HEK293 (cell line): Measurements from ENCODE around the gene TCF7L1.

Experiments used
- KLF10 ChIP-seq: fragments of 450-650 bp; IDR thresholded peaks from 2 replicates; pipeline ENCODE4 v1.5.1; 2018; ENCODE audit warnings: missing biosample characterization, mild to moderate bottlenecking, missing genetic modification characterization
- PRDM1 ChIP-seq: fragments of 450-650 bp; formaldehyde crosslinking; IDR thresholded peaks from 2 replicates; pipeline ENCODE4; 2016; ENCODE audit warnings: missing biosample characterization, missing genetic modification characterization
- ZBTB21 ChIP-seq: fragments of 450-650 bp; formaldehyde crosslinking; IDR thresholded peaks from 2 replicates; pipeline ENCODE4 v1.5.1; 2017; ENCODE audit warnings: missing biosample characterization, missing genetic modification characterization
- ZFP41 ChIP-seq: fragments of 450-650 bp; formaldehyde crosslinking; IDR thresholded peaks from 2 replicates; pipeline ENCODE4 v1.5.1; 2016; ENCODE audit warnings: missing biosample characterization, missing genetic modification characterization, borderline replicate concordance
- ZNF132 ChIP-seq: fragments of 450-650 bp; formaldehyde crosslinking; IDR thresholded peaks from 2 replicates; pipeline ENCODE4 v1.5.1; 2017; ENCODE audit warnings: missing biosample characterization, missing genetic modification characterization, borderline replicate concordance
- ZNF133 ChIP-seq: fragments of 450-650 bp; formaldehyde crosslinking; IDR thresholded peaks from 2 replicates; pipeline ENCODE4 v1.5.1; 2016; ENCODE audit warnings: missing biosample characterization, missing genetic modification characterization
- ZNF140 ChIP-seq: fragments of 450-650 bp; formaldehyde crosslinking; IDR thresholded peaks from 2 replicates; pipeline ENCODE4 v1.5.1; 2016; ENCODE audit warnings: missing biosample characterization, missing genetic modification characterization
- ZNF2 ChIP-seq: fragments of 450-650 bp; formaldehyde crosslinking; IDR thresholded peaks from 2 replicates; pipeline ENCODE4 v1.5.1; 2016; ENCODE audit warnings: missing biosample characterization, missing genetic modification characterization
- ZNF24 ChIP-seq: fragments of 450-650 bp; formaldehyde crosslinking; IDR thresholded peaks from 2 replicates; pipeline ENCODE4 v1.5.1; 2016; ENCODE audit warnings: missing biosample characterization, missing genetic modification characterization
- ZNF292 ChIP-seq: fragments of 450-650 bp; formaldehyde crosslinking; IDR thresholded peaks from 2 replicates; pipeline ENCODE4 v1.5.1; 2016; ENCODE audit warnings: low read depth, missing biosample characterization, missing genetic modification characterization, borderline replicate concordance
- ZNF341 ChIP-seq: fragments of 450-650 bp; formaldehyde crosslinking; IDR thresholded peaks from 2 replicates; pipeline ENCODE4; 2016; ENCODE audit warnings: low read depth, missing biosample characterization, missing genetic modification characterization
- ZNF350 ChIP-seq: fragments of 450-650 bp; formaldehyde crosslinking; IDR thresholded peaks from 2 replicates; pipeline ENCODE4 v1.5.0; 2017; ENCODE audit warnings: missing biosample characterization, mild to moderate bottlenecking, missing genetic modification characterization
- ZNF354C ChIP-seq: fragments of 450-650 bp; formaldehyde crosslinking; IDR thresholded peaks from 2 replicates; pipeline ENCODE4 v1.5.1; 2016; ENCODE audit warnings: missing biosample characterization, missing genetic modification characterization, low read depth, borderline replicate concordance
- ZNF391 ChIP-seq: fragments of 450-650 bp; formaldehyde crosslinking; IDR thresholded peaks from 2 replicates; pipeline ENCODE4 v1.5.1; 2016; ENCODE audit warnings: low read depth, missing biosample characterization, missing genetic modification characterization, borderline replicate concordance
- ZNF394 ChIP-seq: fragments of 450-650 bp; formaldehyde crosslinking; IDR thresholded peaks from 2 replicates; pipeline ENCODE4 v1.5.1; 2016; ENCODE audit warnings: missing biosample characterization, missing genetic modification characterization, mild to moderate bottlenecking, moderate library complexity, borderline replicate concordance
- ZNF639 ChIP-seq: fragments of 450-650 bp; formaldehyde crosslinking; IDR thresholded peaks from 2 replicates; pipeline ENCODE4 v1.5.1; 2016; ENCODE audit warnings: missing biosample characterization, missing genetic modification characterization
- ZNF654 ChIP-seq: fragments of 450-650 bp; formaldehyde crosslinking; IDR thresholded peaks from 2 replicates; pipeline ENCODE4 v1.5.1; 2016; ENCODE audit warnings: low read depth, missing biosample characterization, missing genetic modification characterization
- ZNF785 ChIP-seq: fragments of 450-650 bp; formaldehyde crosslinking; IDR thresholded peaks from 2 replicates; pipeline ENCODE4 v1.5.1; 2016; ENCODE audit warnings: missing biosample characterization, missing genetic modification characterization
- ZSCAN23 ChIP-seq: fragments of 450-650 bp; formaldehyde crosslinking; IDR thresholded peaks from 2 replicates; pipeline ENCODE4 v1.5.1; 2016; ENCODE audit warnings: missing biosample characterization, missing genetic modification characterization
- ZSCAN30 ChIP-seq: fragments of 450-650 bp; IDR thresholded peaks from 2 replicates; pipeline ENCODE4 v1.5.1; 2018; ENCODE audit warnings: missing biosample characterization, mild to moderate bottlenecking, missing genetic modification characterization, moderate library complexity
- TF ChIP-seq, protein P1 (sequence below): fragments of 450-650 bp; formaldehyde crosslinking; IDR thresholded peaks from 2 replicates; pipeline ENCODE4 v1.5.1; 2016; ENCODE audit warnings: missing biosample characterization, missing genetic modification characterization
- TF ChIP-seq, protein P2 (sequence below): IDR thresholded peaks from 2 replicates; pipeline ENCODE4 v1.6.1; 2011; ENCODE audit warnings: mild to moderate bottlenecking, low read depth, low read length, borderline replicate concordance
- TF ChIP-seq, protein P3 (sequence below): fragments of 450-650 bp; formaldehyde crosslinking; IDR thresholded peaks from 2 replicates; pipeline ENCODE4 v1.5.1; 2016; ENCODE audit warnings: missing biosample characterization, missing genetic modification characterization, borderline replicate concordance
- TF ChIP-seq, protein P4 (sequence below): fragments of 450-650 bp; formaldehyde crosslinking; IDR thresholded peaks from 2 replicates; pipeline ENCODE4 v1.5.1; 2016; ENCODE audit warnings: missing biosample characterization, missing genetic modification characterization, borderline replicate concordance
- TF ChIP-seq, protein P5 (sequence below): fragments of 450-650 bp; formaldehyde crosslinking; IDR thresholded peaks from 2 replicates; pipeline ENCODE4 v1.5.0; 2017; ENCODE audit warnings: missing biosample characterization, missing genetic modification characterization, borderline replicate concordance

TCF7L1 gene

DNA sequence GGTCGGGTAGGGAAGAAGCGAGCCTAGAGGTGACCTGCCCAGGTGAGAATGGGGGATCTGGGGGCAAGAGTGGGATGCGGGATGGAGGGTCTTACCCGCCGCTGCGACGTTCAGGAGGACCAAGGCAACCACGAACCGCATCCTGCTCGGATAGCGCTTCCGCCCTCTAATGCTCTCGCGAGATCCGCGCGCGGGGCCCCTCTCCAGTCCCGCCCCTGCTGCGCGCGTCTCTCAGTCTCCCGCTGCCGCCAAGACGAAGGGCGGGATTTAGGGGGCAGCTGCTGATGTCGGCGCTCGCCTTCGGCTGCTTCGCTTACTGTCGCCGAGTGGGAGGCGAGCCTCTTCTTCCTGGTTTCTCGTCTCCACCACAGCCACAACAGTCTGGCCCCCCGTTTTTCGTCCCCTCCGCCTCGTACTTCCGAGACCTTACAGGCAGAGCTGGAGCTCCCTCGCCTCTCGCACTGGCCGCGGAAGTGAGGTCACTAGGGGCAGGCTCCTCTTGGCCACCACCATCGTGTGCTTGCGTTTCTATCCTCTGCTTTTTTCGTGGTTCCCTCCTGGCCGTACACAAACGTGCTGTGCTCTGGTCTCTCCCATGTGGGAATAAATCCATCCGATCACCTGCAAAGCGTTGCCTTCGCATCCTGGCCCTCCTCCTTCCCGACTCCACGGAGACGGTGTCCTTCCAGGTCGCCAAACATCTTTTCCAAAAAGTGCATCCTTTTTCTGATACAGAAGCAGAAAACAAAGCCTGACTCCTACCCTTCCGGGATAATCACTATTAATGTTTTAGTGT is 194.8 kb downstream of the TCF7L1 start, which contains the start of gene TGOLN2 (continued):
- no peak for TF ChIP-seq ZFP41 (tag by site-specific recombination)
- TF ChIP-seq ZNF292 (tag by site-specific recombination): no peak
- TF ChIP-seq ZNF341 (tag by site-specific recombination): no peak; the same call in 1 of the 2 replicates
- TF ChIP-seq ZNF639 (tag by site-specific recombination): peak; percentile 73; the same call in 1 of the 2 replicates
- TF ChIP-seq ZNF133 (tag by site-specific recombination): no peak
- TF ChIP-seq ZNF24 (tag by site-specific recombination): peak; percentile 80
- TF ChIP-seq ZNF354C (tag by site-specific recombination): no peak
- TF ChIP-seq, protein P1, sequence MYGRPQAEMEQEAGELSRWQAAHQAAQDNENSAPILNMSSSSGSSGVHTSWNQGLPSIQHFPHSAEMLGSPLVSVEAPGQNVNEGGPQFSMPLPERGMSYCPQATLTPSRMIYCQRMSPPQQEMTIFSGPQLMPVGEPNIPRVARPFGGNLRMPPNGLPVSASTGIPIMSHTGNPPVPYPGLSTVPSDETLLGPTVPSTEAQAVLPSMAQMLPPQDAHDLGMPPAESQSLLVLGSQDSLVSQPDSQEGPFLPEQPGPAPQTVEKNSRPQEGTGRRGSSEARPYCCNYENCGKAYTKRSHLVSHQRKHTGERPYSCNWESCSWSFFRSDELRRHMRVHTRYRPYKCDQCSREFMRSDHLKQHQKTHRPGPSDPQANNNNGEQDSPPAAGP (tag by site-specific recombination): peak; percentile 79; the same call in 1 of the 2 replicates
- TF ChIP-seq, protein P2, sequence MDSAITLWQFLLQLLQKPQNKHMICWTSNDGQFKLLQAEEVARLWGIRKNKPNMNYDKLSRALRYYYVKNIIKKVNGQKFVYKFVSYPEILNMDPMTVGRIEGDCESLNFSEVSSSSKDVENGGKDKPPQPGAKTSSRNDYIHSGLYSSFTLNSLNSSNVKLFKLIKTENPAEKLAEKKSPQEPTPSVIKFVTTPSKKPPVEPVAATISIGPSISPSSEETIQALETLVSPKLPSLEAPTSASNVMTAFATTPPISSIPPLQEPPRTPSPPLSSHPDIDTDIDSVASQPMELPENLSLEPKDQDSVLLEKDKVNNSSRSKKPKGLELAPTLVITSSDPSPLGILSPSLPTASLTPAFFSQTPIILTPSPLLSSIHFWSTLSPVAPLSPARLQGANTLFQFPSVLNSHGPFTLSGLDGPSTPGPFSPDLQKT: no peak
- TF ChIP-seq ZNF391: peak; percentile 67; the same call in 1 of the 2 replicates
- no peak; the same call in 1 of the 2 replicates for TF ChIP-seq ZBTB21 (tag by site-specific recombination)
- TF ChIP-seq, protein P3, sequence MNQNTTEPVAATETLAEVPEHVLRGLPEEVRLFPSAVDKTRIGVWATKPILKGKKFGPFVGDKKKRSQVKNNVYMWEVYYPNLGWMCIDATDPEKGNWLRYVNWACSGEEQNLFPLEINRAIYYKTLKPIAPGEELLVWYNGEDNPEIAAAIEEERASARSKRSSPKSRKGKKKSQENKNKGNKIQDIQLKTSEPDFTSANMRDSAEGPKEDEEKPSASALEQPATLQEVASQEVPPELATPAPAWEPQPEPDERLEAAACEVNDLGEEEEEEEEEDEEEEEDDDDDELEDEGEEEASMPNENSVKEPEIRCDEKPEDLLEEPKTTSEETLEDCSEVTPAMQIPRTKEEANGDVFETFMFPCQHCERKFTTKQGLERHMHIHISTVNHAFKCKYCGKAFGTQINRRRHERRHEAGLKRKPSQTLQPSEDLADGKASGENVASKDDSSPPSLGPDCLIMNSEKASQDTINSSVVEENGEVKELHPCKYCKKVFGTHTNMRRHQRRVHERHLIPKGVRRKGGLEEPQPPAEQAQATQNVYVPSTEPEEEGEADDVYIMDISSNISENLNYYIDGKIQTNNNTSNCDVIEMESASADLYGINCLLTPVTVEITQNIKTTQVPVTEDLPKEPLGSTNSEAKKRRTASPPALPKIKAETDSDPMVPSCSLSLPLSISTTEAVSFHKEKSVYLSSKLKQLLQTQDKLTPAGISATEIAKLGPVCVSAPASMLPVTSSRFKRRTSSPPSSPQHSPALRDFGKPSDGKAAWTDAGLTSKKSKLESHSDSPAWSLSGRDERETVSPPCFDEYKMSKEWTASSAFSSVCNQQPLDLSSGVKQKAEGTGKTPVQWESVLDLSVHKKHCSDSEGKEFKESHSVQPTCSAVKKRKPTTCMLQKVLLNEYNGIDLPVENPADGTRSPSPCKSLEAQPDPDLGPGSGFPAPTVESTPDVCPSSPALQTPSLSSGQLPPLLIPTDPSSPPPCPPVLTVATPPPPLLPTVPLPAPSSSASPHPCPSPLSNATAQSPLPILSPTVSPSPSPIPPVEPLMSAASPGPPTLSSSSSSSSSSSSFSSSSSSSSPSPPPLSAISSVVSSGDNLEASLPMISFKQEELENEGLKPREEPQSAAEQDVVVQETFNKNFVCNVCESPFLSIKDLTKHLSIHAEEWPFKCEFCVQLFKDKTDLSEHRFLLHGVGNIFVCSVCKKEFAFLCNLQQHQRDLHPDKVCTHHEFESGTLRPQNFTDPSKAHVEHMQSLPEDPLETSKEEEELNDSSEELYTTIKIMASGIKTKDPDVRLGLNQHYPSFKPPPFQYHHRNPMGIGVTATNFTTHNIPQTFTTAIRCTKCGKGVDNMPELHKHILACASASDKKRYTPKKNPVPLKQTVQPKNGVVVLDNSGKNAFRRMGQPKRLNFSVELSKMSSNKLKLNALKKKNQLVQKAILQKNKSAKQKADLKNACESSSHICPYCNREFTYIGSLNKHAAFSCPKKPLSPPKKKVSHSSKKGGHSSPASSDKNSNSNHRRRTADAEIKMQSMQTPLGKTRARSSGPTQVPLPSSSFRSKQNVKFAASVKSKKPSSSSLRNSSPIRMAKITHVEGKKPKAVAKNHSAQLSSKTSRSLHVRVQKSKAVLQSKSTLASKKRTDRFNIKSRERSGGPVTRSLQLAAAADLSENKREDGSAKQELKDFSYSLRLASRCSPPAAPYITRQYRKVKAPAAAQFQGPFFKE: no peak
- TF ChIP-seq ZNF2 (tag by site-specific recombination): peak; percentile 68; the same call in 1 of the 2 replicates
- no peak for TF ChIP-seq ZNF140
- TF ChIP-seq ZNF394 (tag by site-specific recombination): peak; percentile 62; the same call in 1 of the 2 replicates
- no peak for TF ChIP-seq ZNF132 (tag by site-specific recombination)
- TF ChIP-seq, protein P4, sequence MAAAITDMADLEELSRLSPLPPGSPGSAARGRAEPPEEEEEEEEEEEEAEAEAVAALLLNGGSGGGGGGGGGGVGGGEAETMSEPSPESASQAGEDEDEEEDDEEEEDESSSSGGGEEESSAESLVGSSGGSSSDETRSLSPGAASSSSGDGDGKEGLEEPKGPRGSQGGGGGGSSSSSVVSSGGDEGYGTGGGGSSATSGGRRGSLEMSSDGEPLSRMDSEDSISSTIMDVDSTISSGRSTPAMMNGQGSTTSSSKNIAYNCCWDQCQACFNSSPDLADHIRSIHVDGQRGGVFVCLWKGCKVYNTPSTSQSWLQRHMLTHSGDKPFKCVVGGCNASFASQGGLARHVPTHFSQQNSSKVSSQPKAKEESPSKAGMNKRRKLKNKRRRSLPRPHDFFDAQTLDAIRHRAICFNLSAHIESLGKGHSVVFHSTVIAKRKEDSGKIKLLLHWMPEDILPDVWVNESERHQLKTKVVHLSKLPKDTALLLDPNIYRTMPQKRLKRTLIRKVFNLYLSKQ (tag by site-specific recombination): no peak
- TF ChIP-seq, protein P5, sequence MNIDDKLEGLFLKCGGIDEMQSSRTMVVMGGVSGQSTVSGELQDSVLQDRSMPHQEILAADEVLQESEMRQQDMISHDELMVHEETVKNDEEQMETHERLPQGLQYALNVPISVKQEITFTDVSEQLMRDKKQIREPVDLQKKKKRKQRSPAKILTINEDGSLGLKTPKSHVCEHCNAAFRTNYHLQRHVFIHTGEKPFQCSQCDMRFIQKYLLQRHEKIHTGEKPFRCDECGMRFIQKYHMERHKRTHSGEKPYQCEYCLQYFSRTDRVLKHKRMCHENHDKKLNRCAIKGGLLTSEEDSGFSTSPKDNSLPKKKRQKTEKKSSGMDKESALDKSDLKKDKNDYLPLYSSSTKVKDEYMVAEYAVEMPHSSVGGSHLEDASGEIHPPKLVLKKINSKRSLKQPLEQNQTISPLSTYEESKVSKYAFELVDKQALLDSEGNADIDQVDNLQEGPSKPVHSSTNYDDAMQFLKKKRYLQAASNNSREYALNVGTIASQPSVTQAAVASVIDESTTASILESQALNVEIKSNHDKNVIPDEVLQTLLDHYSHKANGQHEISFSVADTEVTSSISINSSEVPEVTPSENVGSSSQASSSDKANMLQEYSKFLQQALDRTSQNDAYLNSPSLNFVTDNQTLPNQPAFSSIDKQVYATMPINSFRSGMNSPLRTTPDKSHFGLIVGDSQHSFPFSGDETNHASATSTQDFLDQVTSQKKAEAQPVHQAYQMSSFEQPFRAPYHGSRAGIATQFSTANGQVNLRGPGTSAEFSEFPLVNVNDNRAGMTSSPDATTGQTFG (tag by site-specific recombination): no peak
- no peak for TF ChIP-seq PRDM1 (tag by site-specific recombination)
- peak; percentile 41; the same call in 1 of the 2 replicates for TF ChIP-seq KLF10 (tag by site-specific recombination)
- no peak for TF ChIP-seq ZNF785 (tag by site-specific recombination)
- no peak for TF ChIP-seq ZNF350 (tag by site-specific recombination)
- TF ChIP-seq ZSCAN23 (tag by site-specific recombination): 0 out of 2 replicates have a peak, but pooled peaks have one; percentile 32
- TF ChIP-seq ZNF654 (tag by site-specific recombination): no peak; the same call in 1 of the 2 replicates
- peak; percentile 34; the same call in 1 of the 2 replicates for TF ChIP-seq ZSCAN30 (tag by site-specific recombination)
